GM12878 (cell line): ENCODE results near the gene MALRD1.

Source experiments
- EP300 ChIP-seq, 2 experiments: fragments of 150-350 bp in 1 of 2; IDR thresholded peaks; 2 replicates each; pipeline ENCODE4 v1.6.1; 2011 to 2012; ENCODE audit warnings: low read depth in 2 of 2, low read length in 2 of 2, borderline replicate concordance in 1 of 2, improper control_type of control experiment in 1 of 2, inconsistent platforms in 1 of 2; ENCODE audit not compliant: control insufficient read depth in 1 of 2
- FOXK2 ChIP-seq: fragments of 450-650 bp; IDR thresholded peaks from 2 replicates; pipeline ENCODE4 v1.6.1; 2017; ENCODE audit warnings: mild to moderate bottlenecking, moderate library complexity
- MEF2B ChIP-seq: fragments of 450-650 bp; IDR thresholded peaks from 2 replicates; pipeline ENCODE4 v1.6.1; 2018; ENCODE audit warnings: mild to moderate bottlenecking, moderate library complexity; ENCODE audit not compliant: partially characterized antibody, poor library complexity, severe bottlenecking
- ZSCAN29 ChIP-seq: fragments of 450-650 bp; IDR thresholded peaks from 2 replicates; pipeline ENCODE4 v1.6.1; 2017; ENCODE audit warnings: mild to moderate bottlenecking, moderate library complexity

DNA sequence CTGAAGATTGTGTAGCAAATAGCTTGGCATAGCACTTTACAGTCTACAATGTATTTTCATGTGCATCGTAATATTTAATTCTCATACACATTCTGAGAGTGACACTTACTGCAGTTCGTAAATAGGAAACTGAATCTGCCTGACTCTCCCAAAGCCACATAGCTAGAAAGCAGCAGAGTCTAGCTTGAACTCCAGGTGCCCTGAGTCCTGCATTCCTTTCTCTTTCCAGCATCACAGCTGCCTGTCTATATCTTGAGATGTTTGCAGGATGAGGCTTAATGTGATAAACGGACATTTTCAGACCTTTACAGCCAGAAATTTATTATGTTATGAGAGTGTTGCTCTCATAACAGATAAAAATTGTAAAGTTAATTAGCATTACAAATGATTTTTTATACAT, 634.8 kb downstream of the MALRD1 start:
- TF ChIP-seq ZSCAN29 (no peak), FOXK2 (no peak), EP300 (IDR thresholded peaks at IDR 0.05; ENCODE audit: borderline replicate concordance in 1 of 2, control insufficient read depth in 1 of 2, low read depth in 2 of 2, low read length in 2 of 2) (no peak), MEF2B (no peak)
